ENCODE measurements around the gene CHCHD10. TPM values are rescaled to one million over a fixed set of nuclear protein-coding genes. Genes with fewer than 3 reads are reported as not detected.

CHCHD10 gene
- total and polyA plus RNA-seq, 2 of the 13 experiments (the other 11 are each of a cell fraction or from before 2014, with no cell fraction given) = 37.0 to 62.8 TPM

- TF ChIP-seq FOXJ3 (CRISPR knock-in tag; IDR thresholded peaks at IDR 0.05; ENCODE audit: borderline replicate concordance) = no peak
- 0 out of 2 replicates have a peak, but pooled peaks have one; percentile 4 for TF ChIP-seq FOXP4 (CRISPR knock-in tag; IDR thresholded peaks at IDR 0.05)
- 0 out of 2 replicates have a peak, but pooled peaks have one; percentile 12 for TF ChIP-seq NR2F6 (IDR thresholded peaks at IDR 0.05)
- no peak for TF ChIP-seq NR2F6 (CRISPR knock-in tag; IDR thresholded peaks at IDR 0.05)
- TF ChIP-seq ZNF557 (CRISPR knock-in tag; IDR thresholded peaks at IDR 0.05) = no peak
- no peak for TF ChIP-seq SOX6 (IDR thresholded peaks at IDR 0.05)
- peak; percentile 6 for TF ChIP-seq SOX6 (CRISPR knock-in tag; IDR thresholded peaks at IDR 0.05)
- TF ChIP-seq SOX5 (CRISPR knock-in tag; IDR thresholded peaks at IDR 0.05; ENCODE audit: borderline replicate concordance) = no peak
- TF ChIP-seq FOXK2 (IDR thresholded peaks at IDR 0.05) = 0 out of 2 replicates have a peak, but pooled peaks have one; percentile 65
- 0 out of 2 replicates have a peak, but pooled peaks have one; percentile 2 for TF ChIP-seq HDAC1 (CRISPR knock-in tag; IDR thresholded peaks at IDR 0.05)
- TF ChIP-seq PAXIP1 (CRISPR knock-in tag; conservative IDR thresholded peaks at IDR 0.05) = no peak
- TF ChIP-seq ZNF282 (IDR thresholded peaks at IDR 0.05; ENCODE audit: partially characterized antibody) = no peak
- TF ChIP-seq ZNF644 (CRISPR knock-in tag; IDR thresholded peaks at IDR 0.05; ENCODE audit: low read depth) = no peak
- no peak for TF ChIP-seq ZFP41 (CRISPR knock-in tag; IDR thresholded peaks at IDR 0.05; ENCODE audit: borderline replicate concordance)
- TF ChIP-seq TRIM22 (IDR thresholded peaks at IDR 0.05) = no peak
- TF ChIP-seq ZNF543 (CRISPR knock-in tag; IDR thresholded peaks at IDR 0.05) = no peak
- TF ChIP-seq KDM6A (CRISPR knock-in tag; IDR thresholded peaks at IDR 0.05; ENCODE audit: low read depth) = no peak
- TF ChIP-seq MTF1 (CRISPR knock-in tag; IDR thresholded peaks at IDR 0.05) = no peak
- no peak for TF ChIP-seq ZNF414 (CRISPR knock-in tag; IDR thresholded peaks at IDR 0.05)
- 0 out of 2 replicates have a peak, but pooled peaks have one; percentile 34 for TF ChIP-seq ZNF350 (CRISPR knock-in tag; IDR thresholded peaks at IDR 0.05; ENCODE audit: borderline replicate concordance, low read depth)
- TF ChIP-seq GTF2F1 (IDR thresholded peaks at IDR 0.05; ENCODE audit: low read length) = no peak
- no peak for TF ChIP-seq FOXP1 (IDR thresholded peaks at IDR 0.05)
- peak; percentile 38; the same call in 1 of the 2 replicates for TF ChIP-seq FOXP1 (CRISPR knock-in tag; IDR thresholded peaks at IDR 0.05)
- TF ChIP-seq ZNF292 (CRISPR knock-in tag; IDR thresholded peaks at IDR 0.05; ENCODE audit: borderline replicate concordance, low read depth) = no peak
- TF ChIP-seq NR3C1 (CRISPR knock-in tag; IDR thresholded peaks at IDR 0.05) = no peak
- no peak; the same call in 1 of the 2 replicates for TF ChIP-seq CTCF (CRISPR knock-in tag; IDR thresholded peaks at IDR 0.05)
Measured at GRCh38 chr22:23787600-23787896, 19.8 kb upstream of the CHCHD10 start (continued).
